ENCODE measurements around the gene PTPRF.

DNA sequence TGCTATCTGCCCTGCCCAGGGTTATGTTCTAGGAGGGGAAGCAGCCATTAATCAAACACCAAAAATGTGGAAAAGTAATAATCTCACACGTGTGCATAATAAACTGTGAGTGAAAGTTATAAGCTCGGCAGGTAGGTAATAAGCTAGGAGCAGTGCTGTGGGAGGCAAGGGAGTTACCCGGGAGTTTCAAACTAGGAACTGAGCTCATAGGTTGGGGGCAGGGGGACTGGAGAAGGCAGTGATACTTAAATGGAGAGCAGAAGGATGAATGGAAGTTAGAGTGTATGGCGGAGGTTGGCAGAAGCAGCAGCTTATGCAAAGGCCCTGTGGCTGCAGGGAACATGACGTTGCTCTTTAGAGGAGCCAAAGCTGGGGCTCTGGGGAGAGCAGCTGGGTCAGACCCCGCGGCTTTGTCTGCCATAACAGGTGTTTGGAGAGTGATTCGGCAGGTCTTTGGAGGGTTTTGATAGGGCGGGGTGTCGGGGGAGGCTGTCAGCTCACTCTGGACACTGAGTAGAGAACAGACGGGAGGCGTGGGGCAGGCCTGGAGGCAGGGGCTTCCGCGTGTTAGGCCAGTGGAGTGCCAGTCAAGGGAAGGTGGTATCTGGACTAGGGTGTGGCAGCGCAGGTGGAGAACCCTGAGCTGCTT lies 20.0 kb downstream of the PTPRF start:
- TF ChIP-seq, protein P1, sequence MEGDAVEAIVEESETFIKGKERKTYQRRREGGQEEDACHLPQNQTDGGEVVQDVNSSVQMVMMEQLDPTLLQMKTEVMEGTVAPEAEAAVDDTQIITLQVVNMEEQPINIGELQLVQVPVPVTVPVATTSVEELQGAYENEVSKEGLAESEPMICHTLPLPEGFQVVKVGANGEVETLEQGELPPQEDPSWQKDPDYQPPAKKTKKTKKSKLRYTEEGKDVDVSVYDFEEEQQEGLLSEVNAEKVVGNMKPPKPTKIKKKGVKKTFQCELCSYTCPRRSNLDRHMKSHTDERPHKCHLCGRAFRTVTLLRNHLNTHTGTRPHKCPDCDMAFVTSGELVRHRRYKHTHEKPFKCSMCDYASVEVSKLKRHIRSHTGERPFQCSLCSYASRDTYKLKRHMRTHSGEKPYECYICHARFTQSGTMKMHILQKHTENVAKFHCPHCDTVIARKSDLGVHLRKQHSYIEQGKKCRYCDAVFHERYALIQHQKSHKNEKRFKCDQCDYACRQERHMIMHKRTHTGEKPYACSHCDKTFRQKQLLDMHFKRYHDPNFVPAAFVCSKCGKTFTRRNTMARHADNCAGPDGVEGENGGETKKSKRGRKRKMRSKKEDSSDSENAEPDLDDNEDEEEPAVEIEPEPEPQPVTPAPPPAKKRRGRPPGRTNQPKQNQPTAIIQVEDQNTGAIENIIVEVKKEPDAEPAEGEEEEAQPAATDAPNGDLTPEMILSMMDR (IDR thresholded peaks at IDR 0.05; ENCODE audit: low read depth, low read length, missing input control) = no peak
- TF ChIP-seq GABPA (IDR thresholded peaks at IDR 0.05 in 1 of 2, conservative IDR thresholded peaks at IDR 0.05 in 1 of 2) = no peak
- TF ChIP-seq, protein P2, sequence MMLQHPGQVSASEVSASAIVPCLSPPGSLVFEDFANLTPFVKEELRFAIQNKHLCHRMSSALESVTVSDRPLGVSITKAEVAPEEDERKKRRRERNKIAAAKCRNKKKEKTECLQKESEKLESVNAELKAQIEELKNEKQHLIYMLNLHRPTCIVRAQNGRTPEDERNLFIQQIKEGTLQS (IDR thresholded peaks at IDR 0.05) = no peak
- TF ChIP-seq, protein P3, sequence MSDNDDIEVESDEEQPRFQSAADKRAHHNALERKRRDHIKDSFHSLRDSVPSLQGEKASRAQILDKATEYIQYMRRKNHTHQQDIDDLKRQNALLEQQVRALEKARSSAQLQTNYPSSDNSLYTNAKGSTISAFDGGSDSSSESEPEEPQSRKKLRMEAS (IDR thresholded peaks at IDR 0.05) = no peak
- TF ChIP-seq, protein P4, sequence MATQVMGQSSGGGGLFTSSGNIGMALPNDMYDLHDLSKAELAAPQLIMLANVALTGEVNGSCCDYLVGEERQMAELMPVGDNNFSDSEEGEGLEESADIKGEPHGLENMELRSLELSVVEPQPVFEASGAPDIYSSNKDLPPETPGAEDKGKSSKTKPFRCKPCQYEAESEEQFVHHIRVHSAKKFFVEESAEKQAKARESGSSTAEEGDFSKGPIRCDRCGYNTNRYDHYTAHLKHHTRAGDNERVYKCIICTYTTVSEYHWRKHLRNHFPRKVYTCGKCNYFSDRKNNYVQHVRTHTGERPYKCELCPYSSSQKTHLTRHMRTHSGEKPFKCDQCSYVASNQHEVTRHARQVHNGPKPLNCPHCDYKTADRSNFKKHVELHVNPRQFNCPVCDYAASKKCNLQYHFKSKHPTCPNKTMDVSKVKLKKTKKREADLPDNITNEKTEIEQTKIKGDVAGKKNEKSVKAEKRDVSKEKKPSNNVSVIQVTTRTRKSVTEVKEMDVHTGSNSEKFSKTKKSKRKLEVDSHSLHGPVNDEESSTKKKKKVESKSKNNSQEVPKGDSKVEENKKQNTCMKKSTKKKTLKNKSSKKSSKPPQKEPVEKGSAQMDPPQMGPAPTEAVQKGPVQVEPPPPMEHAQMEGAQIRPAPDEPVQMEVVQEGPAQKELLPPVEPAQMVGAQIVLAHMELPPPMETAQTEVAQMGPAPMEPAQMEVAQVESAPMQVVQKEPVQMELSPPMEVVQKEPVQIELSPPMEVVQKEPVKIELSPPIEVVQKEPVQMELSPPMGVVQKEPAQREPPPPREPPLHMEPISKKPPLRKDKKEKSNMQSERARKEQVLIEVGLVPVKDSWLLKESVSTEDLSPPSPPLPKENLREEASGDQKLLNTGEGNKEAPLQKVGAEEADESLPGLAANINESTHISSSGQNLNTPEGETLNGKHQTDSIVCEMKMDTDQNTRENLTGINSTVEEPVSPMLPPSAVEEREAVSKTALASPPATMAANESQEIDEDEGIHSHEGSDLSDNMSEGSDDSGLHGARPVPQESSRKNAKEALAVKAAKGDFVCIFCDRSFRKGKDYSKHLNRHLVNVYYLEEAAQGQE (IDR thresholded peaks at IDR 0.05) = no peak
- no peak for TF ChIP-seq YY1 (IDR thresholded peaks at IDR 0.05)
- TF ChIP-seq JUND (IDR thresholded peaks at IDR 0.05) = no peak
- no peak for TF ChIP-seq TAF1 (conservative IDR thresholded peaks at IDR 0.05)
- no peak for TF ChIP-seq SP1 (IDR thresholded peaks at IDR 0.05)
- TF ChIP-seq HNF4G (IDR thresholded peaks at IDR 0.05) = no peak
